Measurements from ENCODE around the gene MRTO4. TPM values are rescaled to one million over a fixed set of nuclear protein-coding genes. Genes with fewer than 3 reads are reported as not detected.

The MRTO4 gene
- total and polyA plus RNA-seq, 4 donors: 9.5 to 11.1 (median 10.2) TPM

GRCh38 chr1:19219451-19219850 is 32.2 kb upstream of the MRTO4 start:
- H3K27me3 ChIP-seq (ENCODE audit: control insufficient read depth in 4 of 4, insufficient read depth in 4 of 4, low read length in 3 of 4): no peaks in the 10 kb centered on the region
- no peak overlapping the region for H3K9ac ChIP-seq (ENCODE audit: low read depth in 1 of 2, low read length in 2 of 2)
- TF ChIP-seq RAD21 (IDR thresholded peaks at IDR 0.05): no peak
- no peaks in the 10 kb centered on the region for H3K9me3 ChIP-seq (ENCODE audit: control insufficient read depth in 4 of 4, low read length in 3 of 4)
- WGBS: 97% methylated on average over 7 of the region's 7 CpGs
- H3K36me3 ChIP-seq (ENCODE audit: control insufficient read depth in 4 of 4, insufficient read depth in 3 of 4, low read depth in 1 of 4, low read length in 3 of 4): peaks cover 9 to 68% (median 46%) of the 10 kb centered on the region in 4 donors
- H3K4me3 ChIP-seq (ENCODE audit: low read depth in 1 of 3, low read length in 3 of 3): no peak overlapping the region
- H3K27ac ChIP-seq (ENCODE audit: low read depth in 1 of 2, low read length in 2 of 2): no peak overlapping the region
- DNase-seq (ENCODE audit: low spot score): no peak
- no peaks in the 10 kb centered on the region for H3K4me1 ChIP-seq (ENCODE audit: control insufficient read depth in 4 of 4, insufficient read depth in 4 of 4, low read length in 3 of 4)

DNA sequence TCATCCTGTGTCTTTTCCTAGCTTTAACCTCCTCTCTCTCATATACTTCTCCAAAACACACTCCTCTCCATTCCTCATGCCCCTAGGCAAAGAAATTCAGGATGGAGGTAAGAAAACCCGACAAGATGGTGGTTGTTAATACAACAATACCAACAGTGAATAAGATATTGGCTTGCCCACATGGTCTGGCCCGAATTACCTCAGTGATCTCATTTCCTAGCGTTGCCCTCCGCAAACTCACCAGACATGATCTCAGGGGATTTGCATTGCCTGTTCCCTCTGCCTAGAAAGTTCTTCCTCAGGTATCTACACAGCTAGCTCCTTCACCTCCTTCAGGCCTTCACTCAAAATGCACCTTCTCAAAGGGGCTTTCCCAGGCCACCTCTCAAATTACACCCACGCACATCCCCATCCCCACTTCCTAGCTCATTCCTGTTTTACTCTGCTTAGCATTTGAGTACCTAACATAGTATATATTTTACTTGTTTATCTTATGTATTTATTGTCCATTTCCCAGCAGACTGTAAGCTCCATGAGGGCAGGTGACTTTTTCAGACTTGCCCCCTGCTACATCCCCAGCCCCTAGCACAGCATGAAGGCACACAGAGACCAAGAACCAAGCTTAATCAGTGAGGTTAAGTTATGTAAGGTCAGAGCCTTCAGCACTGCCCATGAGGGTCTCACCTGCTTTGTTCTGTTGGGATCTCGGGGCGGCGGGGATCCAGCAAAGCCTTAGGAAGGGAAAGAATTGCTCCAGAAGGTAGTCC is 31.3 kb upstream of the MRTO4 start:
- H3K9me3 ChIP-seq (ENCODE audit: control insufficient read depth in 4 of 4, low read length in 3 of 4): no peaks in the 10 kb centered on the region
- no peaks in the 10 kb centered on the region for H3K4me1 ChIP-seq (ENCODE audit: control insufficient read depth in 4 of 4, insufficient read depth in 4 of 4, low read length in 3 of 4)
- DNase-seq (ENCODE audit: low spot score): no peak
- WGBS: 96% methylated on average over 8 of the region's 8 CpGs
- no peak overlapping the region for H3K9ac ChIP-seq (ENCODE audit: low read depth in 1 of 2, low read length in 2 of 2)
- H3K27ac ChIP-seq (ENCODE audit: low read depth in 1 of 2, low read length in 2 of 2): no peak overlapping the region
- H3K27me3 ChIP-seq (ENCODE audit: control insufficient read depth in 4 of 4, insufficient read depth in 4 of 4, low read length in 3 of 4): no peaks in the 10 kb centered on the region
- no peak overlapping the region for H3K4me3 ChIP-seq (ENCODE audit: low read depth in 1 of 3, low read length in 3 of 3)
- TF ChIP-seq, protein P1, sequence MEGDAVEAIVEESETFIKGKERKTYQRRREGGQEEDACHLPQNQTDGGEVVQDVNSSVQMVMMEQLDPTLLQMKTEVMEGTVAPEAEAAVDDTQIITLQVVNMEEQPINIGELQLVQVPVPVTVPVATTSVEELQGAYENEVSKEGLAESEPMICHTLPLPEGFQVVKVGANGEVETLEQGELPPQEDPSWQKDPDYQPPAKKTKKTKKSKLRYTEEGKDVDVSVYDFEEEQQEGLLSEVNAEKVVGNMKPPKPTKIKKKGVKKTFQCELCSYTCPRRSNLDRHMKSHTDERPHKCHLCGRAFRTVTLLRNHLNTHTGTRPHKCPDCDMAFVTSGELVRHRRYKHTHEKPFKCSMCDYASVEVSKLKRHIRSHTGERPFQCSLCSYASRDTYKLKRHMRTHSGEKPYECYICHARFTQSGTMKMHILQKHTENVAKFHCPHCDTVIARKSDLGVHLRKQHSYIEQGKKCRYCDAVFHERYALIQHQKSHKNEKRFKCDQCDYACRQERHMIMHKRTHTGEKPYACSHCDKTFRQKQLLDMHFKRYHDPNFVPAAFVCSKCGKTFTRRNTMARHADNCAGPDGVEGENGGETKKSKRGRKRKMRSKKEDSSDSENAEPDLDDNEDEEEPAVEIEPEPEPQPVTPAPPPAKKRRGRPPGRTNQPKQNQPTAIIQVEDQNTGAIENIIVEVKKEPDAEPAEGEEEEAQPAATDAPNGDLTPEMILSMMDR (IDR thresholded peaks at IDR 0.05; ENCODE audit: low read depth, low read length, missing input control): no peak
- TF ChIP-seq FOXA2 (IDR thresholded peaks at IDR 0.05) (no peak), MAX (IDR thresholded peaks at IDR 0.05) (no peak), HNF4A (conservative IDR thresholded peaks at IDR 0.05) (no peak), FOXA1 (IDR thresholded peaks at IDR 0.05) (no peak), RAD21 (IDR thresholded peaks at IDR 0.05) (no peak)
- H3K36me3 ChIP-seq (ENCODE audit: control insufficient read depth in 4 of 4, insufficient read depth in 3 of 4, low read depth in 1 of 4, low read length in 3 of 4): peaks cover 12 to 76% (median 50%) of the 10 kb centered on the region in 4 donors

GRCh38 chr1:19220991-19221390 is 30.6 kb upstream of the MRTO4 start:
- H3K4me1 ChIP-seq (ENCODE audit: control insufficient read depth in 4 of 4, insufficient read depth in 4 of 4, low read length in 3 of 4): no peaks in the 10 kb centered on the region
- WGBS: 86% methylated on average over 7 of the region's 7 CpGs
- no peak for DNase-seq (ENCODE audit: low spot score)
- no peak overlapping the region for H3K27ac ChIP-seq (ENCODE audit: low read depth in 1 of 2, low read length in 2 of 2)
- H3K9ac ChIP-seq (ENCODE audit: low read depth in 1 of 2, low read length in 2 of 2): no peak overlapping the region
- no peak overlapping the region for H3K4me3 ChIP-seq (ENCODE audit: low read depth in 1 of 3, low read length in 3 of 3)
- TF ChIP-seq YY1 (IDR thresholded peaks at IDR 0.05) (no peak), SP1 (IDR thresholded peaks at IDR 0.05) (no peak), MAX (IDR thresholded peaks at IDR 0.05) (no peak), JUND (IDR thresholded peaks at IDR 0.05) (no peak), FOXA1 (IDR thresholded peaks at IDR 0.05) (no peak), FOXA2 (IDR thresholded peaks at IDR 0.05) (no peak)
- TF ChIP-seq, protein P2, sequence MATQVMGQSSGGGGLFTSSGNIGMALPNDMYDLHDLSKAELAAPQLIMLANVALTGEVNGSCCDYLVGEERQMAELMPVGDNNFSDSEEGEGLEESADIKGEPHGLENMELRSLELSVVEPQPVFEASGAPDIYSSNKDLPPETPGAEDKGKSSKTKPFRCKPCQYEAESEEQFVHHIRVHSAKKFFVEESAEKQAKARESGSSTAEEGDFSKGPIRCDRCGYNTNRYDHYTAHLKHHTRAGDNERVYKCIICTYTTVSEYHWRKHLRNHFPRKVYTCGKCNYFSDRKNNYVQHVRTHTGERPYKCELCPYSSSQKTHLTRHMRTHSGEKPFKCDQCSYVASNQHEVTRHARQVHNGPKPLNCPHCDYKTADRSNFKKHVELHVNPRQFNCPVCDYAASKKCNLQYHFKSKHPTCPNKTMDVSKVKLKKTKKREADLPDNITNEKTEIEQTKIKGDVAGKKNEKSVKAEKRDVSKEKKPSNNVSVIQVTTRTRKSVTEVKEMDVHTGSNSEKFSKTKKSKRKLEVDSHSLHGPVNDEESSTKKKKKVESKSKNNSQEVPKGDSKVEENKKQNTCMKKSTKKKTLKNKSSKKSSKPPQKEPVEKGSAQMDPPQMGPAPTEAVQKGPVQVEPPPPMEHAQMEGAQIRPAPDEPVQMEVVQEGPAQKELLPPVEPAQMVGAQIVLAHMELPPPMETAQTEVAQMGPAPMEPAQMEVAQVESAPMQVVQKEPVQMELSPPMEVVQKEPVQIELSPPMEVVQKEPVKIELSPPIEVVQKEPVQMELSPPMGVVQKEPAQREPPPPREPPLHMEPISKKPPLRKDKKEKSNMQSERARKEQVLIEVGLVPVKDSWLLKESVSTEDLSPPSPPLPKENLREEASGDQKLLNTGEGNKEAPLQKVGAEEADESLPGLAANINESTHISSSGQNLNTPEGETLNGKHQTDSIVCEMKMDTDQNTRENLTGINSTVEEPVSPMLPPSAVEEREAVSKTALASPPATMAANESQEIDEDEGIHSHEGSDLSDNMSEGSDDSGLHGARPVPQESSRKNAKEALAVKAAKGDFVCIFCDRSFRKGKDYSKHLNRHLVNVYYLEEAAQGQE (IDR thresholded peaks at IDR 0.05): no peak
- TF ChIP-seq, protein P3, sequence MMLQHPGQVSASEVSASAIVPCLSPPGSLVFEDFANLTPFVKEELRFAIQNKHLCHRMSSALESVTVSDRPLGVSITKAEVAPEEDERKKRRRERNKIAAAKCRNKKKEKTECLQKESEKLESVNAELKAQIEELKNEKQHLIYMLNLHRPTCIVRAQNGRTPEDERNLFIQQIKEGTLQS (IDR thresholded peaks at IDR 0.05): no peak
- TF ChIP-seq, protein P4, sequence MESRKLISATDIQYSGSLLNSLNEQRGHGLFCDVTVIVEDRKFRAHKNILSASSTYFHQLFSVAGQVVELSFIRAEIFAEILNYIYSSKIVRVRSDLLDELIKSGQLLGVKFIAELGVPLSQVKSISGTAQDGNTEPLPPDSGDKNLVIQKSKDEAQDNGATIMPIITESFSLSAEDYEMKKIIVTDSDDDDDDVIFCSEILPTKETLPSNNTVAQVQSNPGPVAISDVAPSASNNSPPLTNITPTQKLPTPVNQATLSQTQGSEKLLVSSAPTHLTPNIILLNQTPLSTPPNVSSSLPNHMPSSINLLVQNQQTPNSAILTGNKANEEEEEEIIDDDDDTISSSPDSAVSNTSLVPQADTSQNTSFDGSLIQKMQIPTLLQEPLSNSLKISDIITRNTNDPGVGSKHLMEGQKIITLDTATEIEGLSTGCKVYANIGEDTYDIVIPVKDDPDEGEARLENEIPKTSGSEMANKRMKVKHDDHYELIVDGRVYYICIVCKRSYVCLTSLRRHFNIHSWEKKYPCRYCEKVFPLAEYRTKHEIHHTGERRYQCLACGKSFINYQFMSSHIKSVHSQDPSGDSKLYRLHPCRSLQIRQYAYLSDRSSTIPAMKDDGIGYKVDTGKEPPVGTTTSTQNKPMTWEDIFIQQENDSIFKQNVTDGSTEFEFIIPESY (IDR thresholded peaks at IDR 0.05): no peak
- peaks cover 15 to 84% (median 55%) of the 10 kb centered on the region in 4 donors for H3K36me3 ChIP-seq (ENCODE audit: control insufficient read depth in 4 of 4, insufficient read depth in 3 of 4, low read depth in 1 of 4, low read length in 3 of 4)
- H3K27me3 ChIP-seq (ENCODE audit: control insufficient read depth in 4 of 4, insufficient read depth in 4 of 4, low read length in 3 of 4): no peaks in the 10 kb centered on the region
- no peaks in the 10 kb centered on the region for H3K9me3 ChIP-seq (ENCODE audit: control insufficient read depth in 4 of 4, low read length in 3 of 4)
